ENCODE data around the gene PUSL1. TPM values are rescaled to one million over a fixed set of nuclear protein-coding genes. Genes with fewer than 3 reads are reported as not detected.

Gene PUSL1
- total and polyA plus RNA-seq, 2 of the 13 experiments (the other 11 are each of a cell fraction or from before 2014, with no cell fraction given): 8.3 to 22.2 TPM

DNA sequence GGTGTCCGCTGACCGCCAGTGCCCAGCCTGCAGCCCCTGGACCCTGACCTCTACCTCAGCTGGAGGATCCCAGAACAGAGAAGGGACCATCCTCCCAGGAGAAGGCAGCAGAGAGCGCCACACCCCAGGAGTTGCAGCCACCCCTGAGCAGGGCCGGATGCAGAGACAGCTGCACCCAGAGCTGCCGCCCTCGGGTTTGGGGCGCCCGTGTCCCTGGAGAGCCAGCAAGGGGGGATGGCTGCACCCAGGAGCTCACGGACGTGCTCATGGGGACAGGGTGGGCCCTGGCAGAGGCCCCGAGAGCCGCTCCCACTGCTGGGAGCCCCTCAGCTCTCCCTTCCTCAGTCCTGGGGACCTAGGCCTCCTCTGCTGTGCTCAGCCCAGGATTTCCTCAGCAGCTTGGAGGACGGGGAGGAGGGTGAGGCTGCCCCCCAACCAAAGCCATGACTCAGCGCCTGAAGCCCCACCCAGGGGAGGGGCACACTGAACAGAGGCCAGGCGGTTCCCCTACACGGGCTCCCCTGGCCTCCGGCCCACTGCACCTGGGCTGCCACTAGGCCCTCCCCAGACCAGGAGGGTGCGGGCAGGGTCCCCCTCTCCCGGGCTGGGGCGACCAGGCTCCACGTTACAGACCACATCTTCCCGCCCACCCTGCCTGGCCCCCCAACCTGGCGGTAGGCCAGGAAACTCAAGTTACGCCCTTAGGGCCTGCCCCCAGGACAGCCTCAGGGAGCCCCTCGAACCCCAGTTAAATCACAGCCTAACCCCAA, 2.9 kb upstream of the PUSL1 start (continued):
- TF ChIP-seq, protein P1, sequence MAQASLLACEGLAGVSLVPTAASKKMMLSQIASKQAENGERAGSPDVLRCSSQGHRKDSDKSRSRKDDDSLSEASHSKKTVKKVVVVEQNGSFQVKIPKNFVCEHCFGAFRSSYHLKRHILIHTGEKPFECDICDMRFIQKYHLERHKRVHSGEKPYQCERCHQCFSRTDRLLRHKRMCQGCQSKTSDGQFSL (CRISPR knock-in tag; IDR thresholded peaks at IDR 0.05): peak; percentile 4; the same call in 1 of the 2 replicates
- no peak for TF ChIP-seq ZNF121 (CRISPR knock-in tag; IDR thresholded peaks at IDR 0.05)
- peak; percentile 79 for TF ChIP-seq PHF21A (CRISPR knock-in tag; IDR thresholded peaks at IDR 0.05)
- peak; percentile 93 for TF ChIP-seq FOSL2 (CRISPR knock-in tag; IDR thresholded peaks at IDR 0.05)
- TF ChIP-seq JUND (CRISPR knock-in tag; IDR thresholded peaks at IDR 0.05): peak; percentile 58; the same call in 1 of the 2 replicates
- no peak for TF ChIP-seq ZBTB3 (CRISPR knock-in tag; IDR thresholded peaks at IDR 0.05; ENCODE audit: borderline replicate concordance, low read depth)
- TF ChIP-seq, protein P2, sequence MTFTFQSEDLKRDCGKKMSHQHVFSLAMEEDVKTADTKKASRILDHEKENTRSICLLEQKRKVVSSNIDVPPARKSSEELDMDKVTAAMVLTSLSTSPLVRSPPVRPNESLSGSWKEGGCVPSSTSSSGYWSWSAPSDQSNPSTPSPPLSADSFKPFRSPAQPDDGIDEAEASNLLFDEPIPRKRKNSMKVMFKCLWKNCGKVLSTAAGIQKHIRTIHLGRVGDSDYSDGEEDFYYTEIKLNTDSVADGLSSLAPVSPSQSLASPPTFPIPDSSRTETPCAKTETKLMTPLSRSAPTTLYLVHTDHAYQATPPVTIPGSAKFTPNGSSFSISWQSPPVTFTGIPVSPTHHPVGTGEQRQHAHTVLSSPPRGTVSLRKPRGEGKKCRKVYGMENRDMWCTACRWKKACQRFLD (CRISPR knock-in tag; IDR thresholded peaks at IDR 0.05; ENCODE audit: borderline replicate concordance): no peak
- no peak for TF ChIP-seq ZNF720 (CRISPR knock-in tag; IDR thresholded peaks at IDR 0.05)
- TF ChIP-seq MED13 (CRISPR knock-in tag; IDR thresholded peaks at IDR 0.05): 0 out of 2 replicates have a peak, but pooled peaks have one; percentile 33
- 0 out of 2 replicates have a peak, but pooled peaks have one; percentile 26 for TF ChIP-seq NRL (CRISPR knock-in tag; IDR thresholded peaks at IDR 0.05; ENCODE audit: borderline replicate concordance)
- 0 out of 2 replicates have a peak, but pooled peaks have one; percentile 14 for TF ChIP-seq DMAP1 (CRISPR knock-in tag; IDR thresholded peaks at IDR 0.05)
- TF ChIP-seq RCOR2 (CRISPR knock-in tag; IDR thresholded peaks at IDR 0.05): no peak
- TF ChIP-seq KLF12 (CRISPR knock-in tag; IDR thresholded peaks at IDR 0.05; ENCODE audit: borderline replicate concordance): 0 out of 2 replicates have a peak, but pooled peaks have one; percentile 47
- peak; percentile 54; the same call in 1 of the 2 replicates for TF ChIP-seq YEATS4 (CRISPR knock-in tag; IDR thresholded peaks at IDR 0.05; ENCODE audit: borderline replicate concordance)
- TF ChIP-seq, protein P3, sequence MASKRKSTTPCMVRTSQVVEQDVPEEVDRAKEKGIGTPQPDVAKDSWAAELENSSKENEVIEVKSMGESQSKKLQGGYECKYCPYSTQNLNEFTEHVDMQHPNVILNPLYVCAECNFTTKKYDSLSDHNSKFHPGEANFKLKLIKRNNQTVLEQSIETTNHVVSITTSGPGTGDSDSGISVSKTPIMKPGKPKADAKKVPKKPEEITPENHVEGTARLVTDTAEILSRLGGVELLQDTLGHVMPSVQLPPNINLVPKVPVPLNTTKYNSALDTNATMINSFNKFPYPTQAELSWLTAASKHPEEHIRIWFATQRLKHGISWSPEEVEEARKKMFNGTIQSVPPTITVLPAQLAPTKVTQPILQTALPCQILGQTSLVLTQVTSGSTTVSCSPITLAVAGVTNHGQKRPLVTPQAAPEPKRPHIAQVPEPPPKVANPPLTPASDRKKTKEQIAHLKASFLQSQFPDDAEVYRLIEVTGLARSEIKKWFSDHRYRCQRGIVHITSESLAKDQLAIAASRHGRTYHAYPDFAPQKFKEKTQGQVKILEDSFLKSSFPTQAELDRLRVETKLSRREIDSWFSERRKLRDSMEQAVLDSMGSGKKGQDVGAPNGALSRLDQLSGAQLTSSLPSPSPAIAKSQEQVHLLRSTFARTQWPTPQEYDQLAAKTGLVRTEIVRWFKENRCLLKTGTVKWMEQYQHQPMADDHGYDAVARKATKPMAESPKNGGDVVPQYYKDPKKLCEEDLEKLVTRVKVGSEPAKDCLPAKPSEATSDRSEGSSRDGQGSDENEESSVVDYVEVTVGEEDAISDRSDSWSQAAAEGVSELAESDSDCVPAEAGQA (IDR thresholded peaks at IDR 0.05; ENCODE audit: low read depth): 0 out of 2 replicates have a peak, but pooled peaks have one; percentile 1
- TF ChIP-seq, protein P3 (CRISPR knock-in tag; IDR thresholded peaks at IDR 0.05; ENCODE audit: borderline replicate concordance): no peak
- no peak for TF ChIP-seq ZNF652 (CRISPR knock-in tag; IDR thresholded peaks at IDR 0.05; ENCODE audit: borderline replicate concordance, low read depth)
- no peak for TF ChIP-seq GATA4 (IDR thresholded peaks at IDR 0.05; ENCODE audit: borderline replicate concordance, low read depth)
- no peak for TF ChIP-seq SUZ12 (IDR thresholded peaks at IDR 0.05; ENCODE audit: low read depth, low read length)
- 0 out of 2 replicates have a peak, but pooled peaks have one; percentile 62 for TF ChIP-seq ZNF296 (CRISPR knock-in tag; conservative IDR thresholded peaks at IDR 0.05)
- 0 out of 2 replicates have a peak, but pooled peaks have one; percentile 11 for TF ChIP-seq RXRA (CRISPR knock-in tag; IDR thresholded peaks at IDR 0.05)
- TF ChIP-seq ZNF432 (CRISPR knock-in tag; IDR thresholded peaks at IDR 0.05; ENCODE audit: borderline replicate concordance): peak; percentile 64; the same call in 1 of the 2 replicates
- 0 out of 2 replicates have a peak, but pooled peaks have one; percentile 49 for TF ChIP-seq PHF20 (CRISPR knock-in tag; IDR thresholded peaks at IDR 0.05)

Data from HepG2 (cell line).